ENCODE data around the gene HNRNPK.
A peak's percentile ranks its signal among the peaks of the same experiment; 100 is the strongest.

The HNRNPK gene

DNA sequence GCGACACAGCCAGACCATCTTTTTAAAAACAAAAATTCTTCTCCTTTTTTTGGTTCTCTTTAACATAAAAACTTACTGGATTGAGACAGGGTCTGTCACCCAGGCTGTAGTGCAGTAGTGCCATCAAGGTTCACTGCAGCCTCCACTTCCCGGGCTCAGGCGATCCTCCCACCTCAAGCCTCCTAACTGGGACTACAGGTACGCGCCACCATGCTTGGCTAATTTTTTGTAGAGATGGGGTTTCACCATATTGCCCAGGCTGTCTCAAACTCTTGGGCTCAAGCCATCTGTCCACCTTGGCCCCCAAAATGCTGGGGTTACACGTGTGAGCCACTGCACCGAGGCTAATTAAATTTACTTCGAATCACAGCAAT lies 13.8 kb downstream of the HNRNPK start:
- H3K27ac ChIP-seq (ENCODE audit: low read depth, low read length), result no peak overlapping the region
- no peaks in the 10 kb centered on the region for H3K27me3 ChIP-seq (ENCODE audit: low read length)
- peaks cover 2% of the 10 kb centered on the region; the same call in 1 of the 2 replicates for H3K79me2 ChIP-seq (ENCODE audit: insufficient read depth, low read length)
- H2AFZ ChIP-seq (ENCODE audit: low read depth, low read length, severe bottlenecking), result no peak overlapping the region
- H4K20me1 ChIP-seq (ENCODE audit: low read depth, low read length), result peaks cover 31% of the 10 kb centered on the region
- H3K4me2 ChIP-seq (ENCODE audit: low read depth, low read length, poor library complexity, severe bottlenecking), result no peak overlapping the region
- no peak overlapping the region for H3K4me3 ChIP-seq (ENCODE audit: insufficient read depth, low read length, poor library complexity, severe bottlenecking)
- no peak for TF ChIP-seq EZH2phosphoT487 (conservative IDR thresholded peaks at IDR 0.05; ENCODE audit: low read length)
- TF ChIP-seq, protein P1, sequence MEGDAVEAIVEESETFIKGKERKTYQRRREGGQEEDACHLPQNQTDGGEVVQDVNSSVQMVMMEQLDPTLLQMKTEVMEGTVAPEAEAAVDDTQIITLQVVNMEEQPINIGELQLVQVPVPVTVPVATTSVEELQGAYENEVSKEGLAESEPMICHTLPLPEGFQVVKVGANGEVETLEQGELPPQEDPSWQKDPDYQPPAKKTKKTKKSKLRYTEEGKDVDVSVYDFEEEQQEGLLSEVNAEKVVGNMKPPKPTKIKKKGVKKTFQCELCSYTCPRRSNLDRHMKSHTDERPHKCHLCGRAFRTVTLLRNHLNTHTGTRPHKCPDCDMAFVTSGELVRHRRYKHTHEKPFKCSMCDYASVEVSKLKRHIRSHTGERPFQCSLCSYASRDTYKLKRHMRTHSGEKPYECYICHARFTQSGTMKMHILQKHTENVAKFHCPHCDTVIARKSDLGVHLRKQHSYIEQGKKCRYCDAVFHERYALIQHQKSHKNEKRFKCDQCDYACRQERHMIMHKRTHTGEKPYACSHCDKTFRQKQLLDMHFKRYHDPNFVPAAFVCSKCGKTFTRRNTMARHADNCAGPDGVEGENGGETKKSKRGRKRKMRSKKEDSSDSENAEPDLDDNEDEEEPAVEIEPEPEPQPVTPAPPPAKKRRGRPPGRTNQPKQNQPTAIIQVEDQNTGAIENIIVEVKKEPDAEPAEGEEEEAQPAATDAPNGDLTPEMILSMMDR (IDR thresholded peaks at IDR 0.05; ENCODE audit: insufficient read depth, low read length, poor library complexity, severe bottlenecking), result no peak
- no peak overlapping the region for H3K9ac ChIP-seq (ENCODE audit: low read length)
- H3K9me2 ChIP-seq (replicated peaks; ENCODE audit: insufficient read depth, low read length), result no peaks in the 10 kb centered on the region
- no peaks in the 10 kb centered on the region for H3K9me3 ChIP-seq (ENCODE audit: insufficient read depth, low read length)
- peaks cover 32% of the 10 kb centered on the region for H3K36me3 ChIP-seq (ENCODE audit: low read length)
- peaks cover 65% of the 10 kb centered on the region for H3F3A ChIP-seq (ENCODE audit: insufficient read depth)

DNA sequence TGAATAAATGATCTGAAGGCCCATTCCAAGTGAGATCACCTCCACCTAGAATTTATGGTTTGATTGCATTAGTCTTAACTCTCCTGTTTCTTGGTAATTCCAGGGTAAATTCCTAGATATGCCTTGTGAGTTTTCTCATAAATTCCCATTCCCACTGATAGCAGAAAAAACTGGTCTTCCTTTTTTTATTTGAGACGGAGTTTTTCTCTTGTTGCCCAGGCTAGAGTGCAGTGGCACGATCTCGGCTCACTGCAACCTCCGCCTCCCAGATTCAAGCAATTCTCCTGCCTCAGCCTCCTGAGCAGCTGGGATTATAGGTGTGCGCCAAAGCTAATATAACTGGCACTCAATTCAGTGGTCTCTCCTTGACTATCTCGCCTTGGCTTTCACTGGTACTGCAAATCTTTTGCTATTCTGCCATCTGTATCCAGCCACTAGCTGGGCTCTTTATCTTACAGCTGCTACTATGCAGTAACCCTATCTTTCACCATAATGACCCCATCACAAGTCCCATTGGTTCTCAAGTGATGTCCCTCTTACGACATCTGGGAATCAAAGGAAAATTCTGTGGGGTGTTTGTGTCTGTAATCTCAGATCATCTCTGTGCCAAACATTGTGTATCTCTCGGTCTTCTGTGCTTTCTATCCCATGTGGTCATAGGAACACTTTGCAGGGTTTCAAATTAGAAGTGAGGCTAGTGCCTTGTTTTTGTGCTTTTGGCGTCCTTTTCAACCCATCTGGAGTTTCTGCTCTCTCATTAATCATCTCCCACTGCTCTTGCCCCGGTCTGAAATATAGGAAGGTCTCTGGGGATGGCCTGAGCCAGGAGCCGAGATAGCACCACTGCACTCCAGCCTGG lies 14.4 kb downstream of the HNRNPK start:
- H2AFZ ChIP-seq (ENCODE audit: low read depth, low read length, severe bottlenecking), result no peak overlapping the region
- no peak overlapping the region for H3K4me2 ChIP-seq (ENCODE audit: low read depth, low read length, poor library complexity, severe bottlenecking)
- 0 out of 2 replicates have a peak overlapping the region, but pooled peaks have one; percentile 19 for H3K27ac ChIP-seq (ENCODE audit: low read depth, low read length)
- peaks cover 62% of the 10 kb centered on the region for H3F3A ChIP-seq (ENCODE audit: insufficient read depth)
- peaks cover 25% of the 10 kb centered on the region for H4K20me1 ChIP-seq (ENCODE audit: low read depth, low read length)
- TF ChIP-seq EZH2phosphoT487 (conservative IDR thresholded peaks at IDR 0.05; ENCODE audit: low read length), result no peak
- TF ChIP-seq, protein P1 (IDR thresholded peaks at IDR 0.05; ENCODE audit: insufficient read depth, low read length, poor library complexity, severe bottlenecking), result no peak
- no peaks in the 10 kb centered on the region for H3K79me2 ChIP-seq (ENCODE audit: insufficient read depth, low read length)
- no peaks in the 10 kb centered on the region for H3K9me2 ChIP-seq (replicated peaks; ENCODE audit: insufficient read depth, low read length)
- no peak overlapping the region for H3K4me3 ChIP-seq (ENCODE audit: insufficient read depth, low read length, poor library complexity, severe bottlenecking)
- peaks cover 26% of the 10 kb centered on the region for H3K36me3 ChIP-seq (ENCODE audit: low read length)
- H3K9ac ChIP-seq (ENCODE audit: low read length), result no peak overlapping the region
- no peaks in the 10 kb centered on the region for H3K27me3 ChIP-seq (ENCODE audit: low read length)
- no peaks in the 10 kb centered on the region for H3K9me3 ChIP-seq (ENCODE audit: insufficient read depth, low read length)

DNA sequence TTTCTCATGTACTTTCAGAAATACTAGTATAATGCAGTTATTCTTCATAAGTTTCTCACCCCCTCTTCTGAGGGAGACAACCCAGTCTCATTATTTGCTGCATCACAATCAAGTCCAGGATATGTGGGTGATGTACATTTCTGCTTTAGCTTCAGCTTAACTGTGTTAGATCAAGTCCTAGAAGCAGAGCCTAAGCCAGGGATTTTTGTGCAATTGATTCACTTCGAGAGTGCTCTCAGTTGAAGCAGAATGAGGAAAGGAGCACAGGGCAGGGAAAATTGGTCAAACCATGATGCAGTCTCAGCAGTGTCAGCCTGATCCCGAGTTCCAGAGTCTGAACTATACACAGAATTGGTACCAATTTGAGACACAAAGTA lies 15.1 kb downstream of the HNRNPK start:
- TF ChIP-seq EZH2phosphoT487 (conservative IDR thresholded peaks at IDR 0.05; ENCODE audit: low read length), result no peak
- TF ChIP-seq, protein P1 (IDR thresholded peaks at IDR 0.05; ENCODE audit: insufficient read depth, low read length, poor library complexity, severe bottlenecking), result no peak
- Histone ChIP-seq H3F3A (ENCODE audit: insufficient read depth) (peaks cover 56% of the 10 kb centered on the region), H3K27ac (ENCODE audit: low read depth, low read length) (peak overlapping the region; percentile 19; the same call in 1 of the 2 replicates)

More for the DNA sequence above, 15.1 kb downstream of the HNRNPK start:
- Histone ChIP-seq H4K20me1 (ENCODE audit: low read depth, low read length) (peaks cover 20% of the 10 kb centered on the region), H3K36me3 (ENCODE audit: low read length) (peaks cover 20% of the 10 kb centered on the region), H3K9me3 (ENCODE audit: insufficient read depth, low read length) (no peaks in the 10 kb centered on the region), H3K9me2 (replicated peaks; ENCODE audit: insufficient read depth, low read length) (no peaks in the 10 kb centered on the region), H3K27me3 (ENCODE audit: low read length) (no peaks in the 10 kb centered on the region), H3K9ac (ENCODE audit: low read length) (no peak overlapping the region), H2AFZ (ENCODE audit: low read depth, low read length, severe bottlenecking) (no peak overlapping the region), H3K4me2 (ENCODE audit: low read depth, low read length, poor library complexity, severe bottlenecking) (no peak overlapping the region), H3K4me3 (ENCODE audit: insufficient read depth, low read length, poor library complexity, severe bottlenecking) (no peak overlapping the region), H3K79me2 (ENCODE audit: insufficient read depth, low read length) (no peaks in the 10 kb centered on the region)

Measured in SU-DHL-6 (cell line).